Rectal smooth muscle tissue (tissue), 1 donor: ENCODE results near the gene GNA15.
"Not testable (repeated sequence)": the region's sequence is repeated elsewhere in the genome, so short reads cannot be mapped to it uniquely, and the experiment has no call there.

Experiments
- H3K27ac ChIP-seq: one replicate; pipeline ENCODE4 v1.7.0; 2013; ENCODE audit warnings: low read depth, low read length, inconsistent platforms
- H3K27me3 ChIP-seq: one replicate; pipeline ENCODE4 v1.7.0; 2013; ENCODE audit warnings: low read length; ENCODE audit not compliant: control insufficient read depth, insufficient read depth
- H3K36me3 ChIP-seq: one replicate; pipeline ENCODE4 v1.7.0; 2013; ENCODE audit warnings: low read length; ENCODE audit not compliant: control insufficient read depth, insufficient read depth
- H3K4me1 ChIP-seq: one replicate; pipeline ENCODE4 v1.7.0; 2013; ENCODE audit warnings: low read length; ENCODE audit not compliant: control insufficient read depth, insufficient read depth
- H3K4me3 ChIP-seq: one replicate; pipeline ENCODE4 v1.7.0; 2013; ENCODE audit warnings: low read length
- H3K9ac ChIP-seq: one replicate; pipeline ENCODE4 v1.7.0; 2013; ENCODE audit warnings: low read length

GNA15 gene

GRCh38 chr19:3161453-3161852, 25.6 kb downstream of the GNA15 start:
- no peak overlapping the region for H3K4me3 ChIP-seq
- H3K4me1 ChIP-seq = no peaks in the 10 kb centered on the region
- H3K36me3 ChIP-seq = no peaks in the 10 kb centered on the region
- no peak overlapping the region for H3K9ac ChIP-seq
- H3K27me3 ChIP-seq = no peaks in the 10 kb centered on the region
- no peak overlapping the region for H3K27ac ChIP-seq

DNA sequence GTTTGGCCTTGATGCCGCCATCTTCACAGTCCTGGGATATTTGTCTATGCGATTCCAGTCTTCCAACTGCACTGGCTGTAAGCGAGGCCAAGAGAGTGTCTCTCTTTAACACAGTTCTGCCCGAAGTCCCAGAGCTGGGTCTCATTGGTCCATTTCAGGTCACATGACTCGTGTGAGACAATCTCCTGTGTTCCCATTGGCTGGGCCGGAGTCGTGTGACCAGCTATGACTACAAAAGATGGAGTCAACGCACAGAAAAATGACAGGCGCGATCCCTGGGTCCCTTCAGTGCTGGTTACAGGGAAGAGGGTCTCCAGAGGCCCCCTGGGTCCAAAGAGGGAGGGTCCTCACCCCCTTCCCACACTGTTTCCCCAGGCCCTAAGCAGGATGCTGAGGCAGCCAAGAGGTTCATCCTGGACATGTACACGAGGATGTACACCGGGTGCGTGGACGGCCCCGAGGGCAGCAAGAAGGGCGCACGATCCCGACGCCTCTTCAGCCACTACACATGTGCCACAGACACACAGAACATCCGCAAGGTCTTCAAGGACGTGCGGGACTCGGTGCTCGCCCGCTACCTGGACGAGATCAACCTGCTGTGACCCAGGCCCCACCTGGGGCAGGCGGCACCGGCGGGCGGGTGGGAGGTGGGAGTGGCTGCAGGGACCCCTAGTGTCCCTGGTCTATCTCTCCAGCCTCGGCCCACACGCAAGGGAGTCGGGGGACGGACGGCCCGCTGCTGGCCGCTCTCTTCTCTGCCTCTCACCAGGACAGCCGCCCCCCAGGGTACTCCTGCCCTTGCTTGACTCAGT, 26.8 kb downstream of the GNA15 start:
- Histone ChIP-seq H3K27me3 (no peaks in the 10 kb centered on the region), H3K27ac (no peak overlapping the region), H3K36me3 (no peaks in the 10 kb centered on the region), H3K9ac (no peak overlapping the region), H3K4me1 (no peaks in the 10 kb centered on the region), H3K4me3 (no peak overlapping the region)

DNA sequence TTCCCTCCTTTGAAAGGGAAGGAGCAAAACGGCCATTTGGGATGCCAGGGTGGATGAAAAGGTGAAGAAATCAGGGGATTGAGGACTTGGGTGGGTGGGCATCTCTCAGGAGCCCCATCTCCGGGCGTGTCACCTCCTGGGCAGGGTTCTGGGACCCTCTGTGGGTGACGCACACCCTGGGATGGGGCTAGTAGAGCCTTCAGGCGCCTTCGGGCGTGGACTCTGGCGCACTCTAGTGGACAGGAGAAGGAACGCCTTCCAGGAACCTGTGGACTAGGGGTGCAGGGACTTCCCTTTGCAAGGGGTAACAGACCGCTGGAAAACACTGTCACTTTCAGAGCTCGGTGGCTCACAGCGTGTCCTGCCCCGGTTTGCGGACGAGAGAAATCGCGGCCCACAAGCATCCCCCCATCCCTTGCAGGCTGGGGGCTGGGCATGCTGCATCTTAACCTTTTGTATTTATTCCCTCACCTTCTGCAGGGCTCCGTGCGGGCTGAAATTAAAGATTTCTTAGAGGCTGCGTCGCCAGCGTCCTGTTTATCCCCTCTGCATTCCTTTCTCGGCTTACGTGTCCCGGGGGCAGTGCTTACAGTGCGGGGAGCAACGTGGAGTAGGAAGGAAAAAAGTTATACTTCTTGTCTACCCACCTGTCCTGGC, 27.5 kb downstream of the GNA15 start:
- Histone ChIP-seq H3K4me3 (no peak overlapping the region), H3K27me3 (no peaks in the 10 kb centered on the region), H3K27ac (no peak overlapping the region), H3K9ac (no peak overlapping the region), H3K36me3 (no peaks in the 10 kb centered on the region), H3K4me1 (no peaks in the 10 kb centered on the region)

- no peak overlapping the region for H3K27ac ChIP-seq
- no peak overlapping the region for H3K9ac ChIP-seq
- H3K36me3 ChIP-seq = no peaks in the 10 kb centered on the region
- H3K4me3 ChIP-seq = no peak overlapping the region
- no peaks in the 10 kb centered on the region for H3K27me3 ChIP-seq
- H3K4me1 ChIP-seq = no peaks in the 10 kb centered on the region
Observed at GRCh38 chr19:3163943-3164342, 28.1 kb downstream of the GNA15 start.

DNA sequence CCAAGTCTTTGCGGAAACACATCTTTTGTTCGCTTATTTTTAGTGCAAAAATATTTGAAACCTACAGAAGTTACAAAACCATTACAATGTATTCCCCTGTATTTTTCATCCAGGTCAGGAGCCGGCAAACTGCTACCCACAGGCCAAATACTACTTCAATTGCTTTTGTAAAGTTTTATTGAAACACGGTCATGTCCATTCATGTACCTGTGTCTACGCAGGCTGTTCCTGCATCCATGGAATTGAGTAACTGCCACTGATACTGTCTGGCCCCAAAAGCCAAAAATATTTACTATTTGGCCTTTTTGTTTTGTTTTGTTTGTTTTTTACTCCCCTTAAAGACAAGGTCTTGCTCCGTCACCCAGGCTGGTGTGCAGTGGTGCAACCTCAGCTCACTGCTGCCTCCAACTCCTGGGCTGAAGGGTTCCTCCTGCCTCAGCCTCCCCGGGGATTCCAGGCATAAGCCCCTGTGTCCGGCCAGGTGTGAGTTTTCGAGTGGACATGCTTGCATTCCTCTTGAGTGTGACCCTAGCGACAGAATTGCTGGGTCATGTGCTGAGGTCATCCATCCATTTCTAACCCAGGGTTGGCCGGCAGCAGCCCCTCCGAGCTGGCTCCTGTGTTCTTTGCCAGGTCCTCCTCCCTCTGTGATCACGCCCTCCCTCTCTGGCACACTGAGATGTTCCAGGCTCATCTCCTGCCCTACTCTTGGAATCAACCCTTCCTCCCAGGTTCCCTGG, 31.9 kb downstream of the GNA15 start:
- H3K27me3 ChIP-seq = no peaks in the 10 kb centered on the region
- H3K9ac ChIP-seq = no peak overlapping the region
- H3K36me3 ChIP-seq = no peaks in the 10 kb centered on the region
- H3K4me1 ChIP-seq = no peaks in the 10 kb centered on the region
- H3K4me3 ChIP-seq = no peak overlapping the region
- H3K27ac ChIP-seq = no peak overlapping the region

GRCh38 chr19:3171894-3172672, 36.2 kb downstream of the GNA15 start:
- H3K9ac ChIP-seq = no peak overlapping the region
- no peaks in the 10 kb centered on the region for H3K27me3 ChIP-seq
- H3K4me1 ChIP-seq = no peaks in the 10 kb centered on the region
- H3K36me3 ChIP-seq = no peaks in the 10 kb centered on the region
- no peak overlapping the region for H3K4me3 ChIP-seq
- H3K27ac ChIP-seq = no peak overlapping the region

DNA sequence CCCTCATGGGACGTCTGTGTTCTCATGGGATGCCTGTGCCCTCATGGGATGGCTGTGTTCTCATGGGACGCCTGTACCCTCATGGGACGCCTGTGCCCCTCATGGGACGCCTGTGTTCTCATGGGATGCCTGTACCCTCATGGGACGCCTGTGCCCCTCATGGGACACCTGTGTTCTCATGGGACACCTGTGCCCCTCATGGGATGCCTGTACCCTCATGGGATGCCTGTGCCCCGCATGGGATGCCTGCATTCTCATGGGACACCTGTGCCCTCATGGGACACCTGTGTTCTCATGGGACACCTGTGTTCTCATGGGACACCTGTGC, 36.8 kb downstream of the GNA15 start:
- H3K36me3 ChIP-seq, H3K4me1 ChIP-seq, H3K9ac ChIP-seq, H3K27ac ChIP-seq, H3K27me3 ChIP-seq, H3K4me3 ChIP-seq: not testable (repeated sequence)

DNA sequence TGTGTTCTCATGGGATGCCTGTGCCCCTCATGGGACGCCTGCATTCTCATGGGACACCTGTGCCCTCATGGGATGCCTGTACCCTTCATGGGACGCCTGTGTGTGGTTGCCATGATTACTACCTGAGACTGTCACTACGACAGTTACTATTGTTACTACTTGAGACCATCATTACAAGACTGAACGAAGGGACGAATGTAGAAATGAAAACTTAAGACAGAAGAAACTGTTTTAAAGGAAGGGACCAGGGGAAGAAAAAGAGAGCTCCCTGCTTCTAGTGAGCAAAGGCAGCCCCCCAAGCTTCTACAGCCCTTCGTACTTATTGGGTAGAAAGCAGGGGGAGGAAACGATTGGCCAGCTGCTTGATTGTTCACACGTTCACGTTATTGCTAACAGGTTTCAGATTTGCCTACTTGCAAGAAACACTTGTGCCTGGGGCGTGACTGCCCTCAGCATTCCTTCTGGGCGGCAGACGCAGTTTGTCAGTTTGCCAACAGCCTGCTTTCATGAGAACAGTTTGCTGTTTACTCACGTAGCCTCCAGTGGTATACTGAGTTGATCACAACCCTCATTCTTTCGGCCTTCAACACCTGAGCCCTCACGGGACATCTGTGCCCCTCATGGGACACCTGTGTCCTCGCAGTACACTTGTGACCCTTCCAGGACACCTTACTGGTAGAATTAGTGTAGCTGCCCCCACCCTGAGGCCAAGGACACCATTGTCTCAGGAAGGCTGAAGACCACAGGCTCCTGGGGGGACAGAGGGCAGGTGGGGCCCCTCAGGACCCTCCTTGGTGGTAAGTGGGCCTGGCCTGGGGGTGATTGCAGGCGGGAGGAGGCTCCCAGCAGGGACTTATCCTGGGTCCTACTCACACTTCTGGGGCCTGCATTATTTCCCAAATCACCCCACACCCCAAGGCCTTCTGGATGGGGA, 40.2 kb downstream of the GNA15 start:
- no peaks in the 10 kb centered on the region for H3K4me1 ChIP-seq
- H3K27ac ChIP-seq = no peak overlapping the region
- no peak overlapping the region for H3K4me3 ChIP-seq
- H3K27me3 ChIP-seq = no peaks in the 10 kb centered on the region
- no peaks in the 10 kb centered on the region for H3K36me3 ChIP-seq
- no peak overlapping the region for H3K9ac ChIP-seq

GRCh38 chr19:3176715-3177501, 41.1 kb downstream of the GNA15 start:
- Histone ChIP-seq H3K9ac (no peak overlapping the region), H3K4me3 (no peak overlapping the region), H3K4me1 (no peaks in the 10 kb centered on the region), H3K27me3 (no peaks in the 10 kb centered on the region), H3K36me3 (no peaks in the 10 kb centered on the region), H3K27ac (no peak overlapping the region)

DNA sequence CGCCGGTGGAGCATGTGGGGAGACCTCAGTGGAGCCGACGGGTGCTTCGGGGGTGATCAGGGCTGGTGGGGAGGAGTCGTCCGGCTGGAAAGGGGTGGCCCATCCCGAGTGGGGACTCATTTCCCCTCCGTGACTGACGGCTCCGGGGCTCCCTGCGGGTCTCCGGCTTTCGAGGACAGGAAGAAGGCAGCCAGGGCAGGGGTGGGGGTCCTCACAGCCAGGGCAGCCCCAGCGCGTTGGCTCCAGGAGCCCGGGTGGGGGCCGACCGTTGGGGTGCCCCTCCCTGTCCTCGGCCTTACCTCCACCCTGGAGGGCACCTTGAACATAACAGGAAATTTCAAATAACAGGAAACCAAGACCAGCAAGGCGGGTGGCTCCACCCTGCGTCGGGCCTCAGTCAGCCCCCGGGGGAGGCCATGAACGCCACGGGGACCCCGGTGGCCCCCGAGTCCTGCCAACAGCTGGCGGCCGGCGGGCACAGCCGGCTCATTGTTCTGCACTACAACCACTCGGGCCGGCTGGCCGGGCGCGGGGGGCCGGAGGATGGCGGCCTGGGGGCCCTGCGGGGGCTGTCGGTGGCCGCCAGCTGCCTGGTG, 42.6 kb downstream of the GNA15 start, which contains the start of gene S1PR4:
Gene S1PR4 (plus strand): TSS at position 393 of the 596 bp plus-strand sequence. CDS start 24 bp downstream, at position 417.
- H3K27ac ChIP-seq = no peak within 1 kb of the TSS
- no peaks in the 10 kb centered on the region for H3K36me3 ChIP-seq
- no peaks in the 10 kb centered on the region for H3K4me1 ChIP-seq
- no peaks in the 10 kb centered on the region for H3K27me3 ChIP-seq
- peak within 1 kb of the TSS; percentile 57 for H3K4me3 ChIP-seq
- peak within 1 kb of the TSS; percentile 21 for H3K9ac ChIP-seq
